ENCODE data around the gene DNAH6. TPM values are rescaled to one million over a fixed set of nuclear protein-coding genes. Genes with fewer than 3 reads are reported as not detected.

The DNAH6 gene
- total and polyA plus RNA-seq, 2 of the 8 experiments (the other 6 are each of a cell fraction or from before 2014, with no cell fraction given), result 0.06 to 0.43 TPM

GRCh38 chr2:84690225-84690624 lies 173.9 kb downstream of the DNAH6 start:
- no peak overlapping the region for H2BK5ac ChIP-seq (ENCODE audit: low read depth, low read length)
- H3K9me3 ChIP-seq (ENCODE audit: insufficient read depth in 2 of 2, low read depth in 1 of 2, low read length in 1 of 2), result no peaks in the 10 kb centered on the region
- no peak overlapping the region for H3K27ac ChIP-seq (ENCODE audit: low read depth, low read length)
- POLR2A ChIA-PET (ENCODE audit: partially characterized antibody), result no interaction called here
- CTCF ChIA-PET (ENCODE audit: partially characterized antibody), result no interaction called here
- no peak overlapping the region for H4K5ac ChIP-seq (ENCODE audit: insufficient read length, low read depth, low read length)
- TF ChIP-seq NRF1 (IDR thresholded peaks at IDR 0.05; ENCODE audit: low read depth, low read length) (no peak), TCF12 (IDR thresholded peaks at IDR 0.05; ENCODE audit: low read depth, low read length) (no peak), PHF8 (conservative IDR thresholded peaks at IDR 0.05; ENCODE audit: low read depth, low read length) (no peak), JUND (IDR thresholded peaks at IDR 0.05; ENCODE audit: low read length) (no peak), SUZ12 (IDR thresholded peaks at IDR 0.05; ENCODE audit: low read length) (no peak), TEAD4 (IDR thresholded peaks at IDR 0.05; ENCODE audit: low read depth, low read length) (no peak), RFX5 (IDR thresholded peaks at IDR 0.05; ENCODE audit: borderline replicate concordance, low read depth, low read length) (no peak), SAP30 (IDR thresholded peaks at IDR 0.05; ENCODE audit: insufficient read depth, insufficient replicate concordance, low read length) (no peak), YY1 (IDR thresholded peaks at IDR 0.05; ENCODE audit: low read depth, low read length) (no peak), EZH2 (IDR thresholded peaks at IDR 0.05; ENCODE audit: low read depth, low read length, severe bottlenecking) (no peak), HDAC2 (IDR thresholded peaks at IDR 0.05; ENCODE audit: borderline replicate concordance in 1 of 2, low read depth in 2 of 2, low read length in 2 of 2) (no peak), MAX (IDR thresholded peaks at IDR 0.05) (no peak), SIN3A (conservative IDR thresholded peaks at IDR 0.05 in 1 of 2, IDR thresholded peaks at IDR 0.05 in 1 of 2; ENCODE audit: low read depth in 1 of 2, low read length in 2 of 2) (no peak)
- H2BK12ac ChIP-seq (ENCODE audit: low read depth, low read length), result no peak overlapping the region
- no peak overlapping the region for H3K4me2 ChIP-seq (ENCODE audit: insufficient read depth in 1 of 2, low read depth in 2 of 2, low read length in 2 of 2)
- H3K56ac ChIP-seq (replicated peaks; ENCODE audit: insufficient read length, low read depth, low read length), result no peak overlapping the region
- FAIRE-seq (no peak), DNase-seq (ENCODE audit: low read depth in 1 of 2, low spot score in 2 of 2) (no peak)
- no peaks in the 10 kb centered on the region for H3K4me1 ChIP-seq (replicated peaks in 1 of 4; ENCODE audit: control insufficient read depth in 3 of 4, insufficient read depth in 4 of 4, low read length in 3 of 4)
- H3K23ac ChIP-seq (ENCODE audit: insufficient read length), result no peak overlapping the region
- no peak overlapping the region for H2AFZ ChIP-seq (ENCODE audit: low read length)
- no peak overlapping the region for H3K4me3 ChIP-seq (ENCODE audit: extremely low read depth in 1 of 4, insufficient read depth in 2 of 4, low read depth in 3 of 4, low read length in 4 of 4)
- H3K27me3 ChIP-seq (replicated peaks in 1 of 4; ENCODE audit: control insufficient read depth in 3 of 4, extremely low read depth in 1 of 4, insufficient read depth in 3 of 4, low read length in 3 of 4), result no peaks in the 10 kb centered on the region
- H3K36me3 ChIP-seq (ENCODE audit: control insufficient read depth in 2 of 4, insufficient read depth in 4 of 4, low read length in 3 of 4), result no peaks in the 10 kb centered on the region
- H3K79me1 ChIP-seq (ENCODE audit: low read depth, low read length), result no peaks in the 10 kb centered on the region
- H2BK120ac ChIP-seq (replicated peaks; ENCODE audit: low read depth, low read length), result no peak overlapping the region
- H3K4ac ChIP-seq (replicated peaks; ENCODE audit: insufficient read length, low read depth, low read length), result no peak overlapping the region
- no peak overlapping the region for H2AK5ac ChIP-seq (ENCODE audit: low read depth, low read length)
- no peak overlapping the region for H2BK20ac ChIP-seq (ENCODE audit: low read length)
- H3K23me2 ChIP-seq (ENCODE audit: low read depth, low read length), result no peaks in the 10 kb centered on the region
- 84% methylated on average over 3 of the region's 3 CpGs; no CpG with 5 or more reads in 1 of the 2 experiments for WGBS, 2 experiments (ENCODE audit: extremely low coverage in 1 of 2, insufficient coverage in 1 of 2, insufficient read length in 1 of 2, insufficient replicate concordance in 2 of 2, low coverage in 1 of 2, low lambda C conversion rate in 2 of 2, missing lambda C conversion rate in 1 of 2)
- no peak overlapping the region for H3K18ac ChIP-seq (ENCODE audit: extremely low read depth, low read length)
- H3K79me2 ChIP-seq (ENCODE audit: control insufficient read depth in 1 of 2, insufficient read depth in 2 of 2, low read length in 2 of 2), result no peaks in the 10 kb centered on the region
- H4K8ac ChIP-seq (ENCODE audit: extremely low read depth, insufficient read depth, low read length), result no peak overlapping the region
- H4K91ac ChIP-seq (replicated peaks; ENCODE audit: insufficient read length, low read length), result no peak overlapping the region
- no peak overlapping the region for H3K9ac ChIP-seq (replicated peaks in 1 of 4; ENCODE audit: extremely low read depth in 1 of 4, low read depth in 3 of 4, low read length in 3 of 4)
- H3K14ac ChIP-seq (ENCODE audit: insufficient read length), result no peak overlapping the region
- no peak overlapping the region for H2BK15ac ChIP-seq (ENCODE audit: low read length)
- no peaks in the 10 kb centered on the region for H4K20me1 ChIP-seq (replicated peaks in 1 of 2; ENCODE audit: control insufficient read depth in 1 of 2, insufficient read depth in 2 of 2, low read length in 2 of 2)
